PC-9 (cell line): Measurements from ENCODE around the gene ANTXR2.

ENCODE experiments used
- EZH2 ChIP-seq: fragments of 200-600 bp; sonication (generic); IDR thresholded peaks from 2 replicates; pipeline ENCODE4 v1.8.0; 2017; ENCODE audit warnings: antibody characterized with exemption, low read depth
- TF ChIP-seq, protein P1 (sequence below): fragments of 200-600 bp; sonication (generic); conservative IDR thresholded peaks from 2 replicates; pipeline ENCODE4 v1.6.1; 2017; ENCODE audit warnings: mixed run types, antibody characterized with exemption, mild to moderate bottlenecking, moderate library complexity

- TF ChIP-seq, protein P1, sequence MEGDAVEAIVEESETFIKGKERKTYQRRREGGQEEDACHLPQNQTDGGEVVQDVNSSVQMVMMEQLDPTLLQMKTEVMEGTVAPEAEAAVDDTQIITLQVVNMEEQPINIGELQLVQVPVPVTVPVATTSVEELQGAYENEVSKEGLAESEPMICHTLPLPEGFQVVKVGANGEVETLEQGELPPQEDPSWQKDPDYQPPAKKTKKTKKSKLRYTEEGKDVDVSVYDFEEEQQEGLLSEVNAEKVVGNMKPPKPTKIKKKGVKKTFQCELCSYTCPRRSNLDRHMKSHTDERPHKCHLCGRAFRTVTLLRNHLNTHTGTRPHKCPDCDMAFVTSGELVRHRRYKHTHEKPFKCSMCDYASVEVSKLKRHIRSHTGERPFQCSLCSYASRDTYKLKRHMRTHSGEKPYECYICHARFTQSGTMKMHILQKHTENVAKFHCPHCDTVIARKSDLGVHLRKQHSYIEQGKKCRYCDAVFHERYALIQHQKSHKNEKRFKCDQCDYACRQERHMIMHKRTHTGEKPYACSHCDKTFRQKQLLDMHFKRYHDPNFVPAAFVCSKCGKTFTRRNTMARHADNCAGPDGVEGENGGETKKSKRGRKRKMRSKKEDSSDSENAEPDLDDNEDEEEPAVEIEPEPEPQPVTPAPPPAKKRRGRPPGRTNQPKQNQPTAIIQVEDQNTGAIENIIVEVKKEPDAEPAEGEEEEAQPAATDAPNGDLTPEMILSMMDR, result no peak
- no peak for TF ChIP-seq EZH2
Measured at GRCh38 chr4:80053140-80053910, 19.7 kb downstream of the ANTXR2 start.
